Muscle of arm (tissue), 12 donors: ENCODE results near the gene MRPL10. TPM values are rescaled to one million over a fixed set of nuclear protein-coding genes. Genes with fewer than 3 reads are reported as not detected.

Source experiments
- DNase-seq: peaks from one replicate; pipeline ENCODE4 v3.0.0-alpha.2; 2013
- polyA plus RNA-seq, 12 donors: library from polyadenylated mRNA; unstranded; fragments of 120-200 nt; gene quantifications; one replicate each; pipeline ENCODE4 v1.2.1, GENCODE V29; 2013; ENCODE audit not compliant: insufficient read length in 12 of 12

MRPL10 gene
- polyA plus RNA-seq, 12 donors = 38.6 to 66.4 (median 51.1) TPM; not detected in 1

GRCh38 chr17:47864791-47865216 lies 33.5 kb upstream of the MRPL10 start:
- DNase-seq = no peak

GRCh38 chr17:47862621-47863440 lies 31.5 kb upstream of the MRPL10 start:
- DNase-seq = no peak

GRCh38 chr17:47860386-47860785 lies 29.0 kb upstream of the MRPL10 start:
- DNase-seq = no peak

GRCh38 chr17:47857551-47858455 lies 26.5 kb upstream of the MRPL10 start:
- no peak for DNase-seq

GRCh38 chr17:47856830-47857229 lies 25.5 kb upstream of the MRPL10 start:
- DNase-seq = no peak

GRCh38 chr17:47855737-47856136 lies 24.4 kb upstream of the MRPL10 start:
- no peak for DNase-seq

- DNase-seq = no peak
These were observed 22.3 kb upstream of the MRPL10 start for GRCh38 chr17:47853616-47854015.

- DNase-seq = no peak
These were observed 21.0 kb upstream of the MRPL10 start for GRCh38 chr17:47852113-47852949.

GRCh38 chr17:47851764-47852112 lies 20.4 kb upstream of the MRPL10 start:
- DNase-seq = no peak

GRCh38 chr17:47850692-47851573 lies 19.6 kb upstream of the MRPL10 start, which contains the start of gene SP6:
TSS of gene SP6 (minus strand) at chr17:47851163. CDS start at chr17:47848429, 2,734 bp downstream.
- no peak for DNase-seq

GRCh38 chr17:47850373-47850691 lies 19.0 kb upstream of the MRPL10 start:
- DNase-seq = no peak

GRCh38 chr17:47848198-47848513 lies 16.8 kb upstream of the MRPL10 start:
- no peak for DNase-seq

- DNase-seq = no peak
These were observed 16.2 kb upstream of the MRPL10 start for GRCh38 chr17:47847341-47848197.

- no peak for DNase-seq
These were observed 15.5 kb upstream of the MRPL10 start for GRCh38 chr17:47846716-47847340.

GRCh38 chr17:47845716-47846075 lies 14.4 kb upstream of the MRPL10 start:
- DNase-seq = no peak

GRCh38 chr17:47844814-47845715 lies 13.7 kb upstream of the MRPL10 start:
- DNase-seq = no peak

GRCh38 chr17:47844227-47844626 lies 12.9 kb upstream of the MRPL10 start:
- DNase-seq = no peak

- DNase-seq = no peak
These were observed 12.0 kb upstream of the MRPL10 start for GRCh38 chr17:47843391-47843730.
